Adrenal gland (tissue), 5 donors: ENCODE data around the gene PSMB4.

Experiments
- CTCF ChIP-seq, 6 experiments: fragments of 450-650 bp in 4 of 6; fragments of 200-600 bp in 2 of 6; sonication (generic) in 1 of 6; IDR thresholded peaks; 1 replicate in 5 of 6; 2 replicates in 1 of 6; pipeline versions ENCODE4 v1.5.1 to v1.8.0; 2016 to 2021; ENCODE audit warnings: antibody characterized with exemption in 6 of 6, mild to moderate bottlenecking in 2 of 6, moderate library complexity in 1 of 6
- POLR2A ChIP-seq, 2 donors: fragments of 450-650 bp; IDR thresholded peaks; one replicate each; pipeline ENCODE4 v1.6.1; 2017; ENCODE audit warnings: antibody characterized with exemption in 2 of 2, mild to moderate bottlenecking in 2 of 2, moderate library complexity in 1 of 2
- donor health status: DM: no; HTN: no; CAD: no.

GRCh38 chr1:151370211-151370911 is 29.0 kb upstream of the PSMB4 start:
- TF ChIP-seq CTCF (IDR thresholded peaks at IDR 0.05) (no peak), POLR2A (IDR thresholded peaks at IDR 0.05) (no peak)
